Ureter (tissue), 1 donor: ENCODE measurements around the gene AP1G2. TPM values are rescaled to one million over a fixed set of nuclear protein-coding genes. Genes with fewer than 3 reads are reported as not detected.

Experiments
- DNase-seq: peaks from one replicate; pipeline ENCODE4 v3.0.0-alpha.2; 2020; ENCODE audit warnings: low spot score
- total RNA-seq: library from RNA; stranded (reverse); gene quantifications from one replicate; pipeline ENCODE4 v1.2.4, GENCODE V29; 2023
- donor health status: DM: yes; HTN: yes; CAD: no.

Gene AP1G2
- total RNA-seq, 1 donor from 2014 or later, result 248 TPM

- DNase-seq, result peak; percentile 73
Observed at GRCh38 chr14:23571701-23572523, 4.3 kb upstream of the AP1G2 start.

- DNase-seq, result peak; percentile 41
Observed at GRCh38 chr14:23570806-23571483, 3.4 kb upstream of the AP1G2 start.

DNA sequence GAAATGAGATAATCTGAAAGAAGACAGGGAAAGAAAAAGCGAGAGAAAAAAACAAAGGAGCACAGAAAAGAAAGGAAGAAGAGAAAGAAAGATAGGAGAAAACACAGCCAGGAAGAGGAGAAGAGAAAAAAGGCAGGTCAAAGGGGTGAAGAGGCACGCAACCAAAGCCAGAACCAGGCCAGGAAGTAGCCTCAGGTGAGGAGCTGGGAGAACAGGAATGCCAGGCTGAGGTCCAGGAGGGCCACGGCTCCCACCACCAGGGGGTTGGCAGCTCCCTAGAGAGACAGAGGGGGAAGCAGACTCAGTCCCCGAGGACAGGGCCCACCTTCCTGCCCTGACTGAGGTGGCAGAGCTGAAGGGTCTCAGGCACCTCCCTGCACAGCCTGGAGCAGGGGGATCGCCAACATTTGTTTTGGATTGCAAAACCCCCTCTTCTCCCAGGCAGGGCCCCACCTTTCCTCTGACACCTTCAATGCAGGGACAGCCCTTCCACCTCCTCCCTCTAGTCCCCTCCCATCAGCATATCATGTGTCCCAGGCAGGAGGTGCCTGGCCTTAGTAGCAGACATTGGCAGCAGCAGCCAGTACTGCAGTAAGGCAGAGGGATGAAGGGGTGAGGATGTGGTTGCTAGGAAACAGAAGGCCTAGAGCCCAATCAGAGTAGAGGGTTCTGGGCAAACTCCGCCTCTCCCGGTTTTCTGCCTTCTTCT lies 2.0 kb upstream of the AP1G2 start:
- DNase-seq, result peak; percentile 65

DNA sequence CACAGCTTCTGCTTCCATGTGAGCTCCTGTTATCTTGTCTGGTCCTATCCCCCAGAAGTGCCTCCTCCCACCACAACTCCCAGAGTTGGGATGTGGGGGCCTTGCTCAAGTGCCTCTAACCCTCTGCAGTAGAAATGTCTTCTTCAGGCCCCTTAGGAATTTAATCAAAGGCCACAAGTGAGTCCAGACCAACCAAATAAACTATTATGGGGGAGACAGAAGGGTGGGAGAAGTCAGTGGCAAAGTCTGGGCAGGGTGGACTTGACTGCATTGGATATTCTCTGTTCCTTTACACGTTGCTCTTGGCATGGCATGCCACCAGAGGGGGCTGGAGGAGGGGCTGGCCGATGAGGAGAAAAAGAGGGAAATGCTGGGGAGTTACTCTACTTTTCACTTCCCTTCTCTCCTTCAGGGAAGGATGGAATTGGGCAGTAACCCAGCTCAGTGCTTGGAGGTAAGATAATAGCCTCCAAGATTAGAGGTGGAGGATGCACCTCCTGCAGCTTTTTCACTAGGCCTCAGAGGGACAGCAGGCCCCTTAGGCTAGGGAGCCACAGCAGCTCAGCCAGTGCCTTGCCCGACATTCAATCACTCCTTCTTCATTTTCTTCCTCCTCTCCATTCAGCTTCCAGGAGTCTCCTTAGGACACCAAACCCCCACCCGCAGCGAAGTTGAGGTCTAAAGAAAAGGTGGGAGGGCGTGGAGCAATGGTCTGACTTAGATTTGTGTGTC lies 1.2 kb upstream of the AP1G2 start:
- peak; percentile 43 for DNase-seq

DNA sequence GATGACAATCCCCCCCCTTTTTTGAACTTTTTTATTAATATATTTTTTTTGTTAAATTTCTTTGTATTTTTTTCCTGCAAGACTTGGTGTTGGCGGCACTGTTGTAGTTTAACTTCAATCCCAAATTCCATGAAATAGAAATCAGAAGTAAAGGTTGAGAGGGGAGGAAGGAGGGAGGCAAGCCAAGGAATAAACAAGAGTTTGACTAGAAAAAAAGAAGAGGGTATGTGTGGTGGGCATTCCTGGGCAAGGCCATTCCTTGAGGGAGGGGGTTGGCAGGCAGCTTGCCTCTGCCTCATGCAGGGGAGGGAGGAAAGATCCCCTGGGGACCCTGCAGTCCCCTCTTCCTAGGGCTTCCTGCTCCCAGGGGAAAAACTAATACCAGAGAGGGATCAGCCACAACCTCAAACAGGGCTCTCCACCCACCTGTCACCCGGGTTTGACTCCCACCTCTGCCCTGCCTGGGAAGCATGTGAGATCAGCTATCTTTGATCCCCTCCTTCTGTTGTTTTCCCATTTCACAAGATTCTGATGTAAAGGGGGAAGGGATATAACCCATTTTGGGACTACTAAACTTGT lies 519 bp upstream of the AP1G2 start:
- no peak for DNase-seq

DNA sequence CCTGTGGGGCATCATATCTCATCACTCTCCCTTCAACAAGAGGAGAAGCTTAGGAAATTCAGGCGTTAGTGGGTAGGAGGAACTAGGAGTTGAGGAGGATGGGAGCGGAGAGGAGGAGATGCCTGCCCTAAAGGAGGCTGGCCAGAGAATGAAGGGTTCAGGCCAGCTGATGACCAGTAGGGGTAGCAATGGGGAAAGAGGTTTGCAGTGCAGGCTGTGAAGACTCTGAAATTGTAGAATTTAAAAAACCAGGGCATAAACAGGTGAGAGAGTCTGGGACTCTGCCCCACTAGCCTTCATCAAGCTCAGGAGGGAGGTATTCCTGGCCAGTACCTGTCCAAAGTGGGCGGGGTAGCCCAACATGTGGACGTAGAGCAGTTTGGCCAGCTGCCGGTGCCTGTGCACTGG lies 809 bp downstream of the AP1G2 start:
- no peak for DNase-seq

- peak; percentile 40 for DNase-seq
Observed at GRCh38 chr14:23566112-23566777, 1.3 kb downstream of the AP1G2 start.

- no peak for DNase-seq
Observed at GRCh38 chr14:23565626-23566025, 2.0 kb downstream of the AP1G2 start.

DNA sequence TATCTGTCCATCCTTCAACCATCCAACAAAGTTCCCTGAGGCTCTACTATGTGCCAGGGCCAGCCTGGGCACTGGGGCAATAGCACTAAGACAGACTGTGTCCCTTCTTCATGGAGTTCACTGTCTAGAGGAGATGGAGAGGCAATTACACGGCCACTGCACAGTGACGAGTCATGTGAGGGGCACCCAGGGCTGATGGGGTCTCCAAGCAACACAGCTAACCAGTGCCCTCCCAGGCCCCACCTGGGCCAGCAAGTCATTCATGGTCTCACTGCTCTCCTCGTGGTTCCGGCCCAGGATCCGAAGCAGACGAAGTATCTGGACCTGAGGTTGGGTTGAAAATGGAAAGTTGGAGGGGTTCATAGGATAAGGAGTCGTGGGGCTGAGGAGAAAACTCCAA lies 2.7 kb downstream of the AP1G2 start:
- peak; percentile 40 for DNase-seq

DNA sequence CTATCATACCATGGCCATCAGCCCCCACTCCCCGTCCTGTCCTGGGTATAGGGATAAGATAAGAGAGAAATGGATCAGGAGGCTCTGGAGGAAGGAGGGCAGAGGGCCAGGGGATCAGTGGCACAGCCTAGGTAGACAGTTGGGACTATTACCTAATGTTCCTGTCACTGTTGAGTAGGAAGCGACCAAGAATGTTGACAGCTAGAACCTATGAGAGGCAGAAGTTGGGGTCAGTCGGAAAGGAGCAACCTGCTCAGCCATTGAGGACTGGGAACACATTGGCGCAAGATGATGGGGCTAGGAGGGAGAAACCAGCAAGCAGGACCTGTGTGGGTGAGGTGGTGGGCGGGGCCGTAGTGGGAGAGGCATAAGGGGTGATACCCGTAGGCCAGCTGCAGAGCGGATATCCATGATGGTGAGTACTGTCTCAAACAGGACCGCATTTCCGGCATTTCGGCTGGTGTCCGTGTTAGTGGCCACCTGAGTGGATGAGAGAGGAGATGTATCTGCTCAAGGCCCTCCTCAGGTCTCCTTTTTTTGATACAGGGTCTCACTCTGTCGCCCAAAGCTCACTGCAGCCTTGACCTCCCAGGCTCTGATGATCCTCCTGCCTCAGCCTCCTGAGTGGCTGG lies 3.3 kb downstream of the AP1G2 start:
- peak; percentile 41 for DNase-seq

- DNase-seq, result peak; percentile 42
Observed at GRCh38 chr14:23563473-23564180, 4.0 kb downstream of the AP1G2 start.

DNA sequence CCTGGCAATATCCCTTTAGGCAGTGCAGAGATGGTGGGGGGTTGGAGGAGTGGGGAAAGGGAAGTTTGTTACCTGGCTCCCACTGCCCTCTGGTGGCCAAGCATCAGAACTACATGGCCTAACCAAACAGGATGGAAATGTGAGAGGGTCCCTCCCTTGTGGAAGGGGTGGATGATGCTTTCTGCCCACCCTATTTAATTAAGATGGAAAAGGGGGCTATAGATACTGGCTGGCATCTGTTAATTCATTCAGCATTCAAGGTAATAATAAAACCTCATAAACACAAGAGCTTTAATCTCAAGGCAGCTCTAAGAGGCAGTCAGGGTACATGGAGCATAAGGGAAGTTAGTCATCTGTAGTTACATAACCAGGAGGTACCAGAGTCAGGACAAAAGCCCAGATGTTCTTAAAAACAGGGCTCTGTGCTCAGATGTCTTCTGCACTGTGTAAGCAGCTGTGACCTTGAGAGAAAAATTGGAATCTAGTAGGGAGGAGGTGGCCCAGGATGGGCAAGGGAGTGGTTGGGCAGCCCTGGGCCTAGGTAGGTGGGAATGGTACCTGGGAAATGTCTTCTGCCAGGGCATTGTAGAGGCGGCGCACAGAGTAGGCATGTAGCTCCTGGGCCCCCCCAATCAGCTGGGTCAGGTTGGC lies 4.6 kb downstream of the AP1G2 start:
- no peak for DNase-seq

GRCh38 chr14:23561873-23562821 lies 5.4 kb downstream of the AP1G2 start:
- no peak for DNase-seq

DNA sequence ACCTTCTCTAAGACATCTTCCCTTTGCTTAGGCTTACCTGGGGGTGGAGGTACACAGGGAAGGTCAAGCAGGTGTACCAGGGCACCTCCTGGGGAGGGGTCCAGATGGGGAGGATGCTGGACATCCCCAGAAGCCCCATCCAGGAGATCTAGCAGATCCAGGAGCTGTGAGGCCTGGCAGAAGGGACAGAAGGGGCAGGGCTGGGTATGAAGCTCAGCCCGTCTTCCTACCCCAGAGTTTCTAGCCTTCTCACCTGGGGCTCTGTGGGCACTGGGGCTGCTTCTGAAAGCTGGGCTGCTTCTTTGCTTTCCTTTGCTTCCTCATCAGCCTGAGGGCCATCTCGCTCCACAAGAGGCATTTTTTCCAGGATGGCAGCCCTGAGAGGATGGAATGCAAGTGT lies 6.3 kb downstream of the AP1G2 start:
- DNase-seq, result no peak

- no peak for DNase-seq
Observed at GRCh38 chr14:23559926-23560520, 7.6 kb downstream of the AP1G2 start.

DNA sequence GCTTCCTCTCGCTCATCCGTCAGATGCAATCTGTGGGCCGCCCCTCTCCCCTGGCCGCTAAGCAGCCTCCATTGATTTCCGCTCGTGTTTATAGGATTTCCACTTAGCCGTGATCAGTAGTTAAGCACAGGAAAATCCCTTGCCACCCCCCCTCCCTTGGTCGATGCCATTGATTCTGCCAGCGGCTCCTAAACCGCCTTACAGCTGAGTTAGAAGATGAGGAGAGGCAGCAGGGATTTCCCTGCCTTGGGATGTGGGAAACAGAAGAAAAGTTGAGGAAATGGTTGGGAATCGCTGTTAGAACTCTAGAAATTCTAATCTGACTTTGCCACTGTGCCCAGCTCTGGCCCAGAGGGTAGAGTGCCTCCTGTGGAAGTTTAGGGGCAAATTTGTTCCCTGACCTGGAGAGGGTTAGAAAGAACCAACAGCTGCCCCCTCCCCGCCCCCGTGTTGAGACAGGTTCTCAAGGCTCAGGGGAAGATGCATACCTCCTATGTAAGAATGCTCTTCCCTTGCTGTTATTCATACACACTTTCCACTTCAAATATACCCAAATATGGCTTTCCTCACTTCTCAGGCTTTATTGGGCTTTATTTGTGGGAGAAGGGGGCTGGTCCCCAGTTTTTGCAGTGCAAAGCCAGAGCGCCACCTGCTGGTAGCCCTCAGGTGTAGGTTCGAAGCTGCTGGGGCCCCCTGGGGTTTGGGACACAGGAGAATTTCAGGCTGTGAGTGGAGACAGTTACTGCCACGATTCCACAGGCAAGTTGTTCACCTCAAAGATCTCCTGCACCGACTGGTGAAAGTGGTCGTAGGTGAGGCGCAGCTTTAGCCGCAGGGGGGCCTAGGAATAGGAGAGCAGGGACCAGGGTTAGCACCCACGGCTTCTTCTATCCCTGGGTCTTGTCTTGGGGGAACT lies 8.3 kb downstream of the AP1G2 start:
- no peak for DNase-seq
